Measurements from ENCODE around the gene CRTC3. TPM values are rescaled to one million over a fixed set of nuclear protein-coding genes. Genes with fewer than 3 reads are reported as not detected.

CRTC3 gene
- total and polyA plus RNA-seq, 4 donors: 5.1 to 16.8 (median 7.6) TPM

DNA sequence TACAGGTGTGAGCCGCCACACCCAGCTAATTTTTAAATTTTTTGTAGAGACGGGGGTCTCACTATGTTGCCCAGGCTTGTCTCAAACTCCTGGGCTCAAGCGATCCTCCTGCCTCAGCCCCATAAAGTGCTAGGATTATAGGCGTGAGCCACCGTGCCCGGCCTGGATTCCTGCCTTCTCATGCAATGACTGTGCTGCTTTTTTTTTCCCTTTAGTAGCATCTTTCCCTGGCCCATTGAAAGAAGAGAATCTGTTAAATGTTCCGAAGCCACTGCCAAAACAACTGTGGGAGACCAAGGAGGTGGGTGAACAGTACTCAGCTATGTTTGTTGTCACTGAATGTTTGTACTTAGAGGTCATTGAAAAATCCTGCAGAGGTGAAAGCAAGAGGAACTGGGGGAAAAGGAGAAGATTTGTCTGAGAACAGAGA lies 88.0 kb downstream of the CRTC3 start:
- H3K4me3 ChIP-seq (ENCODE audit: low read depth in 1 of 3, low read length in 3 of 3): no peak overlapping the region
- no peaks in the 10 kb centered on the region for H3K27me3 ChIP-seq (ENCODE audit: control insufficient read depth in 4 of 4, insufficient read depth in 4 of 4, low read length in 3 of 4)
- no peaks in the 10 kb centered on the region for H3K9me3 ChIP-seq (ENCODE audit: control insufficient read depth in 4 of 4, low read length in 3 of 4)
- TF ChIP-seq REST (IDR thresholded peaks at IDR 0.05): no peak
- TF ChIP-seq, protein P1, sequence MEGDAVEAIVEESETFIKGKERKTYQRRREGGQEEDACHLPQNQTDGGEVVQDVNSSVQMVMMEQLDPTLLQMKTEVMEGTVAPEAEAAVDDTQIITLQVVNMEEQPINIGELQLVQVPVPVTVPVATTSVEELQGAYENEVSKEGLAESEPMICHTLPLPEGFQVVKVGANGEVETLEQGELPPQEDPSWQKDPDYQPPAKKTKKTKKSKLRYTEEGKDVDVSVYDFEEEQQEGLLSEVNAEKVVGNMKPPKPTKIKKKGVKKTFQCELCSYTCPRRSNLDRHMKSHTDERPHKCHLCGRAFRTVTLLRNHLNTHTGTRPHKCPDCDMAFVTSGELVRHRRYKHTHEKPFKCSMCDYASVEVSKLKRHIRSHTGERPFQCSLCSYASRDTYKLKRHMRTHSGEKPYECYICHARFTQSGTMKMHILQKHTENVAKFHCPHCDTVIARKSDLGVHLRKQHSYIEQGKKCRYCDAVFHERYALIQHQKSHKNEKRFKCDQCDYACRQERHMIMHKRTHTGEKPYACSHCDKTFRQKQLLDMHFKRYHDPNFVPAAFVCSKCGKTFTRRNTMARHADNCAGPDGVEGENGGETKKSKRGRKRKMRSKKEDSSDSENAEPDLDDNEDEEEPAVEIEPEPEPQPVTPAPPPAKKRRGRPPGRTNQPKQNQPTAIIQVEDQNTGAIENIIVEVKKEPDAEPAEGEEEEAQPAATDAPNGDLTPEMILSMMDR (IDR thresholded peaks at IDR 0.05; ENCODE audit: low read depth, low read length, missing input control): no peak
- TF ChIP-seq YY1 (IDR thresholded peaks at IDR 0.05): no peak
- TF ChIP-seq HNF4A (conservative IDR thresholded peaks at IDR 0.05): no peak
- TF ChIP-seq SP1 (IDR thresholded peaks at IDR 0.05): no peak
- H3K36me3 ChIP-seq (ENCODE audit: control insufficient read depth in 4 of 4, insufficient read depth in 3 of 4, low read depth in 1 of 4, low read length in 3 of 4): peaks cover 2 to 26% (median 8%) of the 10 kb centered on the region in 4 donors
- H3K27ac ChIP-seq (ENCODE audit: low read depth in 1 of 2, low read length in 2 of 2): no peak overlapping the region
- 92% methylated on average over 7 of the region's 7 CpGs for WGBS
- no peak for DNase-seq (ENCODE audit: low spot score)
- no peaks in the 10 kb centered on the region for H3K4me1 ChIP-seq (ENCODE audit: control insufficient read depth in 4 of 4, insufficient read depth in 4 of 4, low read length in 3 of 4)
- no peak overlapping the region for H3K9ac ChIP-seq (ENCODE audit: low read depth in 1 of 2, low read length in 2 of 2)

DNA sequence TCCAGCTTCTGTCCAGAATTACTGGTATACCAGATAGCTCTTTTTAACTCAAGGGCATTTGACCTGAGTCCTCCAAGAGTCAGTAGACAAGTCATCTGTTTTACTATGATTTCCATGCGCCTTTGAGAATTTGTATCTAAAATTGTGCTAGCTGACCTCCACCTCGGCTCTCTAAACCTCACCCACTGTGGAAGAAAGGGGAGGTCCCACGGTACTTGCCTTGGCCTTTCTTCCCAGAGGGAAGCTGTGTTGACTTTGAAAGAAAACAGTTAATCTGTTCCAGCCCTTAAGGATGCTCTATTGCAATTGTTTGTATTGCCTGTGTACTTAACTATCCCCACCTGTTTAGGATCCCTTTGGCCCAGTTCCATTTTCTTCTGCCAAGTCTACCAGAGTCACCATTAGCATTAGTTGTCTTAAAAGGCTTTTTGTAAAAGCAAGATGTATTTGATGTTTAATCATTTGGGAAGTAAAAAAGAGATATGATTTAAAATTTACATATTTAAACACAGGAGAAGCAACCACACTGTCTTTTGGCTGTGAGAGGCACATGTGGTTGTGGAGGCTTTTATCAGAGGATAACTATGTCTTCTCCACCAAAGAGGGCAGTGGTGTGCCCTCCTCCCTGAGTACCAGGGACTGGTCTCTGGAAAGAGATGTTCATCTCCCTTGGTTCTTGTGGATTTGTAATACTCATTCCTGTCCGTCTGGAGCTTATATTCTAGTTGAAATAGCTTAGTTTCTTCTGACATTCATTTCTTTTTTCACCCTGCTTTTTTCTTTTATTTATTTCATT lies 88.8 kb downstream of the CRTC3 start:
- no peaks in the 10 kb centered on the region for H3K4me1 ChIP-seq (ENCODE audit: control insufficient read depth in 4 of 4, insufficient read depth in 4 of 4, low read length in 3 of 4)
- H3K36me3 ChIP-seq (ENCODE audit: control insufficient read depth in 4 of 4, insufficient read depth in 3 of 4, low read depth in 1 of 4, low read length in 3 of 4): peaks cover 2 to 26% (median 9%) of the 10 kb centered on the region in 4 donors
- no peak for DNase-seq (ENCODE audit: low spot score)
- 89% methylated on average over 4 of the region's 4 CpGs for WGBS
- TF ChIP-seq RAD21 (IDR thresholded peaks at IDR 0.05): no peak
- no peak for TF ChIP-seq NR2F2 (IDR thresholded peaks at IDR 0.05)
- TF ChIP-seq, protein P2, sequence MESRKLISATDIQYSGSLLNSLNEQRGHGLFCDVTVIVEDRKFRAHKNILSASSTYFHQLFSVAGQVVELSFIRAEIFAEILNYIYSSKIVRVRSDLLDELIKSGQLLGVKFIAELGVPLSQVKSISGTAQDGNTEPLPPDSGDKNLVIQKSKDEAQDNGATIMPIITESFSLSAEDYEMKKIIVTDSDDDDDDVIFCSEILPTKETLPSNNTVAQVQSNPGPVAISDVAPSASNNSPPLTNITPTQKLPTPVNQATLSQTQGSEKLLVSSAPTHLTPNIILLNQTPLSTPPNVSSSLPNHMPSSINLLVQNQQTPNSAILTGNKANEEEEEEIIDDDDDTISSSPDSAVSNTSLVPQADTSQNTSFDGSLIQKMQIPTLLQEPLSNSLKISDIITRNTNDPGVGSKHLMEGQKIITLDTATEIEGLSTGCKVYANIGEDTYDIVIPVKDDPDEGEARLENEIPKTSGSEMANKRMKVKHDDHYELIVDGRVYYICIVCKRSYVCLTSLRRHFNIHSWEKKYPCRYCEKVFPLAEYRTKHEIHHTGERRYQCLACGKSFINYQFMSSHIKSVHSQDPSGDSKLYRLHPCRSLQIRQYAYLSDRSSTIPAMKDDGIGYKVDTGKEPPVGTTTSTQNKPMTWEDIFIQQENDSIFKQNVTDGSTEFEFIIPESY (IDR thresholded peaks at IDR 0.05): no peak
- TF ChIP-seq TAF1 (conservative IDR thresholded peaks at IDR 0.05): no peak
- TF ChIP-seq SP1 (IDR thresholded peaks at IDR 0.05): no peak
- no peak for TF ChIP-seq FOXA2 (IDR thresholded peaks at IDR 0.05)
- no peak for TF ChIP-seq REST (IDR thresholded peaks at IDR 0.05)
- TF ChIP-seq, protein P1 (IDR thresholded peaks at IDR 0.05; ENCODE audit: low read depth, low read length, missing input control): no peak
- TF ChIP-seq FOXA1 (IDR thresholded peaks at IDR 0.05): no peak
- no peak for TF ChIP-seq YY1 (IDR thresholded peaks at IDR 0.05)
- no peak for TF ChIP-seq HNF4A (conservative IDR thresholded peaks at IDR 0.05)
- H3K4me3 ChIP-seq (ENCODE audit: low read depth in 1 of 3, low read length in 3 of 3): no peak overlapping the region
- H3K27ac ChIP-seq (ENCODE audit: low read depth in 1 of 2, low read length in 2 of 2): no peak overlapping the region
- H3K27me3 ChIP-seq (ENCODE audit: control insufficient read depth in 4 of 4, insufficient read depth in 4 of 4, low read length in 3 of 4): no peaks in the 10 kb centered on the region
- H3K9me3 ChIP-seq (ENCODE audit: control insufficient read depth in 4 of 4, low read length in 3 of 4): no peaks in the 10 kb centered on the region
- no peak overlapping the region for H3K9ac ChIP-seq (ENCODE audit: low read depth in 1 of 2, low read length in 2 of 2)
